SK-N-SH (cell line): ENCODE measurements around the gene WNK2.

Source experiments
- EZH2phosphoT487 ChIP-seq: fragments of 200-600 bp; sonication (generic); IDR thresholded peaks from 2 replicates; pipeline ENCODE4 v1.6.1; 2017; ENCODE audit warnings: low read depth, mixed run types, mild to moderate bottlenecking, antibody characterized with exemption, moderate library complexity, borderline replicate concordance
- JUND ChIP-seq: IDR thresholded peaks from 2 replicates; pipeline ENCODE4 v1.4.0; 2012
- MXI1 ChIP-seq: IDR thresholded peaks from 2 replicates; pipeline ENCODE4 v1.6.1; 2012; ENCODE audit warnings: mild to moderate bottlenecking, low read depth, low read length, improper control_type of control experiment
- RAD21 ChIP-seq: IDR thresholded peaks from 2 replicates; pipeline ENCODE4 v1.6.1; 2012; ENCODE audit warnings: mild to moderate bottlenecking, low read length
- RXRA ChIP-seq: IDR thresholded peaks from 2 replicates; pipeline ENCODE4 v1.4.0; 2012; ENCODE audit warnings: low read depth, mild to moderate bottlenecking, borderline replicate concordance
- SMC3 ChIP-seq: IDR thresholded peaks from 2 replicates; pipeline ENCODE4 v1.6.1; 2012; ENCODE audit warnings: low read depth, low read length, improper control_type of control experiment
- TAF1 ChIP-seq: IDR thresholded peaks from 2 replicates; pipeline ENCODE4 v1.6.1; 2012; ENCODE audit warnings: low read depth, mild to moderate bottlenecking, low read length, moderate library complexity, borderline replicate concordance
- TEAD4 ChIP-seq: IDR thresholded peaks from 2 replicates; pipeline ENCODE4 v1.4.0; 2012; ENCODE audit warnings: mild to moderate bottlenecking, borderline replicate concordance; ENCODE audit not compliant: insufficient read depth
- TF ChIP-seq, protein P1 (sequence below): IDR thresholded peaks from 2 replicates; pipeline ENCODE4 v1.4.0; 2012; ENCODE audit warnings: low read depth, borderline replicate concordance
- TF ChIP-seq, protein P2 (sequence below): fragments of 200-600 bp; sonication (generic); IDR thresholded peaks from 2 replicates; pipeline ENCODE4 v1.6.1; 2017; ENCODE audit warnings: antibody characterized with exemption, mild to moderate bottlenecking, moderate library complexity

- TF ChIP-seq SMC3 (no peak), JUND (no peak), RAD21 (no peak), TAF1 (no peak), EZH2phosphoT487 (no peak), MXI1 (no peak), RXRA (no peak), TEAD4 (no peak)
- TF ChIP-seq, protein P1, sequence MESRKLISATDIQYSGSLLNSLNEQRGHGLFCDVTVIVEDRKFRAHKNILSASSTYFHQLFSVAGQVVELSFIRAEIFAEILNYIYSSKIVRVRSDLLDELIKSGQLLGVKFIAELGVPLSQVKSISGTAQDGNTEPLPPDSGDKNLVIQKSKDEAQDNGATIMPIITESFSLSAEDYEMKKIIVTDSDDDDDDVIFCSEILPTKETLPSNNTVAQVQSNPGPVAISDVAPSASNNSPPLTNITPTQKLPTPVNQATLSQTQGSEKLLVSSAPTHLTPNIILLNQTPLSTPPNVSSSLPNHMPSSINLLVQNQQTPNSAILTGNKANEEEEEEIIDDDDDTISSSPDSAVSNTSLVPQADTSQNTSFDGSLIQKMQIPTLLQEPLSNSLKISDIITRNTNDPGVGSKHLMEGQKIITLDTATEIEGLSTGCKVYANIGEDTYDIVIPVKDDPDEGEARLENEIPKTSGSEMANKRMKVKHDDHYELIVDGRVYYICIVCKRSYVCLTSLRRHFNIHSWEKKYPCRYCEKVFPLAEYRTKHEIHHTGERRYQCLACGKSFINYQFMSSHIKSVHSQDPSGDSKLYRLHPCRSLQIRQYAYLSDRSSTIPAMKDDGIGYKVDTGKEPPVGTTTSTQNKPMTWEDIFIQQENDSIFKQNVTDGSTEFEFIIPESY, result no peak
- TF ChIP-seq, protein P2, sequence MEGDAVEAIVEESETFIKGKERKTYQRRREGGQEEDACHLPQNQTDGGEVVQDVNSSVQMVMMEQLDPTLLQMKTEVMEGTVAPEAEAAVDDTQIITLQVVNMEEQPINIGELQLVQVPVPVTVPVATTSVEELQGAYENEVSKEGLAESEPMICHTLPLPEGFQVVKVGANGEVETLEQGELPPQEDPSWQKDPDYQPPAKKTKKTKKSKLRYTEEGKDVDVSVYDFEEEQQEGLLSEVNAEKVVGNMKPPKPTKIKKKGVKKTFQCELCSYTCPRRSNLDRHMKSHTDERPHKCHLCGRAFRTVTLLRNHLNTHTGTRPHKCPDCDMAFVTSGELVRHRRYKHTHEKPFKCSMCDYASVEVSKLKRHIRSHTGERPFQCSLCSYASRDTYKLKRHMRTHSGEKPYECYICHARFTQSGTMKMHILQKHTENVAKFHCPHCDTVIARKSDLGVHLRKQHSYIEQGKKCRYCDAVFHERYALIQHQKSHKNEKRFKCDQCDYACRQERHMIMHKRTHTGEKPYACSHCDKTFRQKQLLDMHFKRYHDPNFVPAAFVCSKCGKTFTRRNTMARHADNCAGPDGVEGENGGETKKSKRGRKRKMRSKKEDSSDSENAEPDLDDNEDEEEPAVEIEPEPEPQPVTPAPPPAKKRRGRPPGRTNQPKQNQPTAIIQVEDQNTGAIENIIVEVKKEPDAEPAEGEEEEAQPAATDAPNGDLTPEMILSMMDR, result no peak
Measured at GRCh38 chr9:93354451-93354850, 170.5 kb downstream of the WNK2 start.
